ENCODE results near the gene CTSH. TPM values are rescaled to one million over a fixed set of nuclear protein-coding genes. Genes with fewer than 3 reads are reported as not detected.
A peak's percentile ranks its signal among the peaks of the same experiment; 100 is the strongest.

CTSH gene
- total and polyA plus RNA-seq, 2 of the 13 experiments (the other 11 are each of a cell fraction or from before 2014, with no cell fraction given) = 265 to 653 TPM

DNA sequence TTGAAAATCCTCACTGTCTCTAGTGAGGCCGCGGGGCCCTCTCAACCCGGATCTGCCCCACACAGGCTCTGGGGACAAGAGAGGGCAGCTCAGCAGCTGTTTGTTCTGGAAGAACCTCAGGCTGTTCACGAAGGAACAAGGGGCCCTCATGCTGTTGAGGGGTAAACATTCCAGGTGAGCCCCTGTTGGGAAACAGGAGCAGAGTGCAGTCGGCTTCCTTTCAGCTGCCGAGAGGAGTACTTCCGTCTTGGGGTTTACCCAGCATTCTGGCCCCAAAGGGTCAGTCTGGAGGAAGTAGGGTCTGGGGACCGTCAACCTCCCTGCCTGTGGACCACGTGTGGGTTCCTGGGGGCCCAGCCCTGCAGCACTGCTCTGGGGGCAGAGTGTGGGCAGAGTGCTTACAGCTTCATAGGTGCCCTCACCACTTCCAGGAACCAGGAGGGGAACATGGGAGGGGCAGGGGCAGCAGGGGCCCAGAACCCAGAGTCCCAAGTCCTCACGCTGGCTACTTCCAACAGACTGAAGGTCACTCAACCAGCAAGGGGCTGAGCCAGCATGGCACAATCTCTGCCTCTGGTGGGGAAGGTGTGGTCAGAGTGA lies 49.2 kb upstream of the CTSH start:
- no TSS peak for BruUV-seq (replicated peaks)
- peak; percentile 97 for DNase-seq (ENCODE audit: low spot score)
- Histone ChIP-seq H3K9ac (ENCODE audit: insufficient read depth, low read depth, low read length) (peak overlapping the region; percentile 95), H2AFZ (ENCODE audit: low read length) (no peak overlapping the region), H3K4me3 (replicated peaks in 1 of 3; ENCODE audit: insufficient read depth in 1 of 3, low read depth in 2 of 3, low read length in 3 of 3) (peak overlapping the region in 1 of 3 experiments; percentile 52; a peak in 2 of 6 replicates), H3K36me3 (replicated peaks in 1 of 2; ENCODE audit: control insufficient read depth in 1 of 2, insufficient read depth in 2 of 2, low read length in 2 of 2) (no peaks in the 10 kb centered on the region), H3K79me2 (ENCODE audit: insufficient read depth, low read length) (no peaks in the 10 kb centered on the region), H3K4me2 (ENCODE audit: low read depth, low read length) (peak overlapping the region; percentile 71), H3K27me3 (ENCODE audit: control insufficient read depth in 1 of 2, insufficient read depth in 2 of 2, low read length in 2 of 2) (no peaks in the 10 kb centered on the region), H4K20me1 (ENCODE audit: insufficient read depth, low read length) (no peaks in the 10 kb centered on the region), H3K27ac (ENCODE audit: extremely low read length, insufficient read depth, low read length) (peak overlapping the region; percentile 100), H3K4me1 (ENCODE audit: insufficient read depth, low read length) (peaks cover 99% of the 10 kb centered on the region), H3K9me3 (ENCODE audit: low read length) (no peaks in the 10 kb centered on the region)
- ChIA-PET POLR2A (interaction anchor here (0.8 to 2.7 kb wide), 18 partner anchors 8 to 121 kb away, joined by 3 to 26 read pairs (median 8); partner anchors contain the start of genes CTSH and MORF4L1), CTCF (ENCODE audit: low intra/inter-chr PET ratio, low total read pairs) (interaction anchor here (0.9 kb wide), 1 partner anchor 14 kb away, joined by 3 read pairs; no protein-coding TSS in a partner anchor)
- 0% methylated on average over 9 of the region's 10 CpGs for WGBS (ENCODE audit: low lambda C conversion rate)
- in situ Hi-C loops (cut with HindIII; ENCODE audit: extremely low pct_ligation_motif_present, low pct_unique_long_range_greater_than_20kb) (no loop called here), intact Hi-C loops (cut with micrococcal nuclease; ENCODE audit: unreplicated experiment) (loop anchor here (10.0 kb wide), 1 partner anchor 49 kb away; the partner anchor contains the start of gene CTSH)
- peak; percentile 96 for FAIRE-seq
- peak; percentile 85 for ATAC-seq
- TF ChIP-seq MAZ (IDR thresholded peaks at IDR 0.05; ENCODE audit: borderline replicate concordance, low read depth, low read length) (peak; percentile 68; the same call in 1 of the 2 replicates), MAZ (CRISPR knock-in tag; IDR thresholded peaks at IDR 0.05; ENCODE audit: low read depth) (peak; percentile 94), HOXA9 (CRISPR knock-in tag; IDR thresholded peaks at IDR 0.05; ENCODE audit: borderline replicate concordance) (no peak), ZFX (CRISPR knock-in tag; IDR thresholded peaks at IDR 0.05; ENCODE audit: low read depth) (peak; percentile 90), NR1H2 (CRISPR knock-in tag; IDR thresholded peaks at IDR 0.05; ENCODE audit: borderline replicate concordance, low read depth) (peak; percentile 71; the same call in 1 of the 2 replicates), ZNF558 (CRISPR knock-in tag; IDR thresholded peaks at IDR 0.05; ENCODE audit: borderline replicate concordance) (peak; percentile 85; the same call in 1 of the 2 replicates), ZNF460 (CRISPR knock-in tag; IDR thresholded peaks at IDR 0.05; ENCODE audit: borderline replicate concordance) (no peak; the same call in 1 of the 2 replicates), ZNF598 (CRISPR knock-in tag; IDR thresholded peaks at IDR 0.05; ENCODE audit: borderline replicate concordance) (no peak; the same call in 1 of the 2 replicates), ZNF260 (CRISPR knock-in tag; IDR thresholded peaks at IDR 0.05; ENCODE audit: borderline replicate concordance, low read depth) (no peak), ELF3 (CRISPR knock-in tag; IDR thresholded peaks at IDR 0.05) (peak; percentile 100), HDAC6 (IDR thresholded peaks at IDR 0.05; ENCODE audit: low read depth, low read length) (no peak), SP4 (CRISPR knock-in tag; IDR thresholded peaks at IDR 0.05) (peak; percentile 76), ZNF296 (CRISPR knock-in tag; conservative IDR thresholded peaks at IDR 0.05) (no peak)
- TF ChIP-seq, protein P1, sequence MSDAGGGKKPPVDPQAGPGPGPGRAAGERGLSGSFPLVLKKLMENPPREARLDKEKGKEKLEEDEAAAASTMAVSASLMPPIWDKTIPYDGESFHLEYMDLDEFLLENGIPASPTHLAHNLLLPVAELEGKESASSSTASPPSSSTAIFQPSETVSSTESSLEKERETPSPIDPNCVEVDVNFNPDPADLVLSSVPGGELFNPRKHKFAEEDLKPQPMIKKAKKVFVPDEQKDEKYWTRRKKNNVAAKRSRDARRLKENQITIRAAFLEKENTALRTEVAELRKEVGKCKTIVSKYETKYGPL (CRISPR knock-in tag; IDR thresholded peaks at IDR 0.05) = peak; percentile 42; the same call in 1 of the 2 replicates
- TF ChIP-seq, protein P2, sequence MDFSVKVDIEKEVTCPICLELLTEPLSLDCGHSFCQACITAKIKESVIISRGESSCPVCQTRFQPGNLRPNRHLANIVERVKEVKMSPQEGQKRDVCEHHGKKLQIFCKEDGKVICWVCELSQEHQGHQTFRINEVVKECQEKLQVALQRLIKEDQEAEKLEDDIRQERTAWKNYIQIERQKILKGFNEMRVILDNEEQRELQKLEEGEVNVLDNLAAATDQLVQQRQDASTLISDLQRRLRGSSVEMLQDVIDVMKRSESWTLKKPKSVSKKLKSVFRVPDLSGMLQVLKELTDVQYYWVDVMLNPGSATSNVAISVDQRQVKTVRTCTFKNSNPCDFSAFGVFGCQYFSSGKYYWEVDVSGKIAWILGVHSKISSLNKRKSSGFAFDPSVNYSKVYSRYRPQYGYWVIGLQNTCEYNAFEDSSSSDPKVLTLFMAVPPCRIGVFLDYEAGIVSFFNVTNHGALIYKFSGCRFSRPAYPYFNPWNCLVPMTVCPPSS (IDR thresholded peaks at IDR 0.05) = no peak
- TF ChIP-seq, protein P3, sequence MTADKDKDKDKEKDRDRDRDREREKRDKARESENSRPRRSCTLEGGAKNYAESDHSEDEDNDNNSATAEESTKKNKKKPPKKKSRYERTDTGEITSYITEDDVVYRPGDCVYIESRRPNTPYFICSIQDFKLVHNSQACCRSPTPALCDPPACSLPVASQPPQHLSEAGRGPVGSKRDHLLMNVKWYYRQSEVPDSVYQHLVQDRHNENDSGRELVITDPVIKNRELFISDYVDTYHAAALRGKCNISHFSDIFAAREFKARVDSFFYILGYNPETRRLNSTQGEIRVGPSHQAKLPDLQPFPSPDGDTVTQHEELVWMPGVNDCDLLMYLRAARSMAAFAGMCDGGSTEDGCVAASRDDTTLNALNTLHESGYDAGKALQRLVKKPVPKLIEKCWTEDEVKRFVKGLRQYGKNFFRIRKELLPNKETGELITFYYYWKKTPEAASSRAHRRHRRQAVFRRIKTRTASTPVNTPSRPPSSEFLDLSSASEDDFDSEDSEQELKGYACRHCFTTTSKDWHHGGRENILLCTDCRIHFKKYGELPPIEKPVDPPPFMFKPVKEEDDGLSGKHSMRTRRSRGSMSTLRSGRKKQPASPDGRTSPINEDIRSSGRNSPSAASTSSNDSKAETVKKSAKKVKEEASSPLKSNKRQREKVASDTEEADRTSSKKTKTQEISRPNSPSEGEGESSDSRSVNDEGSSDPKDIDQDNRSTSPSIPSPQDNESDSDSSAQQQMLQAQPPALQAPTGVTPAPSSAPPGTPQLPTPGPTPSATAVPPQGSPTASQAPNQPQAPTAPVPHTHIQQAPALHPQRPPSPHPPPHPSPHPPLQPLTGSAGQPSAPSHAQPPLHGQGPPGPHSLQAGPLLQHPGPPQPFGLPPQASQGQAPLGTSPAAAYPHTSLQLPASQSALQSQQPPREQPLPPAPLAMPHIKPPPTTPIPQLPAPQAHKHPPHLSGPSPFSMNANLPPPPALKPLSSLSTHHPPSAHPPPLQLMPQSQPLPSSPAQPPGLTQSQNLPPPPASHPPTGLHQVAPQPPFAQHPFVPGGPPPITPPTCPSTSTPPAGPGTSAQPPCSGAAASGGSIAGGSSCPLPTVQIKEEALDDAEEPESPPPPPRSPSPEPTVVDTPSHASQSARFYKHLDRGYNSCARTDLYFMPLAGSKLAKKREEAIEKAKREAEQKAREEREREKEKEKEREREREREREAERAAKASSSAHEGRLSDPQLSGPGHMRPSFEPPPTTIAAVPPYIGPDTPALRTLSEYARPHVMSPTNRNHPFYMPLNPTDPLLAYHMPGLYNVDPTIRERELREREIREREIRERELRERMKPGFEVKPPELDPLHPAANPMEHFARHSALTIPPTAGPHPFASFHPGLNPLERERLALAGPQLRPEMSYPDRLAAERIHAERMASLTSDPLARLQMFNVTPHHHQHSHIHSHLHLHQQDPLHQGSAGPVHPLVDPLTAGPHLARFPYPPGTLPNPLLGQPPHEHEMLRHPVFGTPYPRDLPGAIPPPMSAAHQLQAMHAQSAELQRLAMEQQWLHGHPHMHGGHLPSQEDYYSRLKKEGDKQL (CRISPR knock-in tag; IDR thresholded peaks at IDR 0.05; ENCODE audit: low read depth) = peak; percentile 89
